SK-N-SH treated with all-trans-retinoic acid at 6 μM for 48 hours (cell line): ENCODE measurements around the gene SMS.

Experiments used
- ATAC-seq: fragments of 200-7000 bp; cut with Tn5 transposase; 3 replicates; pipeline ENCODE4 v1.9.1; 2020; ENCODE audit warnings: mild to moderate bottlenecking, moderate library complexity
- ARNTL ChIP-seq: fragments of 450-650 bp; formaldehyde crosslinking; IDR thresholded peaks from 2 replicates; pipeline ENCODE4 v1.5.0; 2020; ENCODE audit warnings: low read depth, mild to moderate bottlenecking, moderate library complexity, borderline replicate concordance
- BACH2 ChIP-seq: fragments of 250-450 bp; sonication (Bioruptor Pico); IDR thresholded peaks from 2 replicates; pipeline ENCODE4 v1.9.0; 2021; ENCODE audit warnings: mild to moderate bottlenecking, borderline replicate concordance
- CSRNP3 ChIP-seq: fragments of 250-450 bp; sonication (Bioruptor Pico); IDR thresholded peaks from 2 replicates; pipeline ENCODE4 v1.5.1; 2021; ENCODE audit warnings: mild to moderate bottlenecking, moderate library complexity
- GLIS3 ChIP-seq: fragments of 250-450 bp; sonication (Bioruptor Pico); IDR thresholded peaks from 2 replicates; pipeline ENCODE4 v1.5.0; 2020; ENCODE audit warnings: mild to moderate bottlenecking, moderate library complexity
- ISL1 ChIP-seq: fragments of 250-450 bp; sonication (Bioruptor Pico); IDR thresholded peaks from 2 replicates; pipeline ENCODE4 v2.1.2; 2022; ENCODE audit warnings: mild to moderate bottlenecking, moderate library complexity
- OSR1 ChIP-seq: fragments of 250-450 bp; sonication (Bioruptor Pico); IDR thresholded peaks from 2 replicates; pipeline ENCODE4 v1.8.0; 2022; ENCODE audit warnings: moderate library complexity, mild to moderate bottlenecking, inconsistent platforms
- PATZ1 ChIP-seq: fragments of 250-450 bp; sonication (Bioruptor Pico); IDR thresholded peaks from 2 replicates; pipeline ENCODE4 v1.8.0; 2020; ENCODE audit warnings: mild to moderate bottlenecking, moderate library complexity, borderline replicate concordance
- POU6F1 ChIP-seq: fragments of 250-450 bp; sonication (Bioruptor Pico); IDR thresholded peaks from 2 replicates; pipeline ENCODE4 v1.8.0; 2021; ENCODE audit warnings: low read depth, mild to moderate bottlenecking, moderate library complexity, borderline replicate concordance
- PPARA ChIP-seq: fragments of 250-450 bp; sonication (Bioruptor Pico); IDR thresholded peaks from 2 replicates; pipeline ENCODE4 v1.5.0; 2020; ENCODE audit warnings: mild to moderate bottlenecking, borderline replicate concordance
- RARB ChIP-seq: fragments of 250-450 bp; sonication (Bioruptor Pico); IDR thresholded peaks from 2 replicates; pipeline ENCODE4 v1.8.0; 2021; ENCODE audit warnings: mild to moderate bottlenecking, moderate library complexity
- SNAI2 ChIP-seq: fragments of 250-450 bp; sonication (Bioruptor Pico); IDR thresholded peaks from 2 replicates; pipeline ENCODE4 v1.5.0; 2020; ENCODE audit warnings: mild to moderate bottlenecking, moderate library complexity
- TOX ChIP-seq: fragments of 250-450 bp; sonication (Bioruptor Pico); IDR thresholded peaks from 2 replicates; pipeline ENCODE4 v1.8.0; 2021; ENCODE audit warnings: mild to moderate bottlenecking, moderate library complexity, borderline replicate concordance
- TSHZ2 ChIP-seq: fragments of 250-450 bp; sonication (Bioruptor Pico); IDR thresholded peaks from 2 replicates; pipeline ENCODE4 v1.5.0; 2020; ENCODE audit warnings: mild to moderate bottlenecking, moderate library complexity
- ZC3H10 ChIP-seq: fragments of 250-450 bp; sonication (Bioruptor Pico); IDR thresholded peaks from 2 replicates; pipeline ENCODE4 v1.5.1; 2021; ENCODE audit warnings: mild to moderate bottlenecking, moderate library complexity
- ZFP3 ChIP-seq: fragments of 250-450 bp; sonication (Bioruptor Pico); IDR thresholded peaks from 2 replicates; pipeline ENCODE4 v1.5.0; 2020; ENCODE audit warnings: mild to moderate bottlenecking, moderate library complexity
- ZFP30 ChIP-seq: fragments of 450-650 bp; formaldehyde crosslinking; IDR thresholded peaks from 2 replicates; pipeline ENCODE4 v1.5.0; 2022; ENCODE audit warnings: mild to moderate bottlenecking, moderate library complexity
- ZNF565 ChIP-seq: fragments of 450-650 bp; formaldehyde crosslinking; conservative IDR thresholded peaks from 2 replicates; pipeline ENCODE4 v1.5.0; 2020; ENCODE audit warnings: low read depth, mild to moderate bottlenecking, moderate library complexity
- ZNF70 ChIP-seq: fragments of 450-650 bp; formaldehyde crosslinking; IDR thresholded peaks from 2 replicates; pipeline ENCODE4 v1.5.0; 2020; ENCODE audit warnings: mild to moderate bottlenecking, moderate library complexity

Gene SMS

DNA sequence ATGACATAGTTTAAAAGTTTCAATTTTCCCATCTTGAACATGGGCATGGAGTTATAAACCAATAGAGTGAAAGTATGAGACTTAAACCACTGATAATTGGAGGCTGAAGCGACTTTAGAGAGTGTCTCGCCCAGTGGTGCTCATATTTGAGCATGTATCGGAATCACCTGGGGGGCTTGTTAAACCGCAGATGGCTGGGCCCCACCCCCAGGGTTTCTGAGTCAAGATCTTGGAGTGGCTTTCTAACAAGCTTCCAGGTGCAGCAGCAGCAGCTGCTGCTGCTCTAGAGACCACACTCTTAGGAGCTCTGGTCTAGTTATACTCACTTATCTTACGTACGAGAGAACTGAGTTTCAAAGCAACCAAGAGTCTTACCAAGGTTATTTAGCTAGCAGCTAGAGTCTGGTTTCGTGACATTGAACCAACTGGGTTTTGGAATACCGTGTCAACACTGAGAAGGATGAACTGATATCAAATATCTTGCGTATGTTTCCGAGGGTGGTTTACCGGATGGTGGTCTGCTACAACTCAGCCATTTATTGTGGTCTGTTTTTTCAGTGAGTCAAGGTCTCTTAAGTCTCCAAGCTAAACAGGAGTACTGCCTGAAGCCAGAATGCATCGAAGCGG lies 97.5 kb downstream of the SMS start:
- ATAC-seq = no peak
- TF ChIP-seq PATZ1 (CRISPR knock-in tag) (no peak), ARNTL (no peak), ISL1 (CRISPR knock-in tag) (no peak), ZNF565 (CRISPR knock-in tag) (no peak), ZNF70 (CRISPR knock-in tag) (no peak), GLIS3 (CRISPR knock-in tag) (no peak), PPARA (CRISPR knock-in tag) (no peak), ZFP30 (CRISPR knock-in tag) (no peak), OSR1 (CRISPR knock-in tag) (no peak), TOX (CRISPR knock-in tag) (no peak), CSRNP3 (CRISPR knock-in tag) (no peak), RARB (CRISPR knock-in tag) (no peak), ZC3H10 (CRISPR knock-in tag) (no peak)

GRCh38 chrX:22039541-22039940 lies 99.0 kb downstream of the SMS start:
- no peak for ATAC-seq
- no peak for TF ChIP-seq POU6F1 (CRISPR knock-in tag)
- no peak for TF ChIP-seq BACH2 (CRISPR knock-in tag)
- no peak for TF ChIP-seq PPARA (CRISPR knock-in tag)
- TF ChIP-seq ISL1 (CRISPR knock-in tag) = no peak
- TF ChIP-seq GLIS3 (CRISPR knock-in tag) = no peak
- TF ChIP-seq ZFP3 = no peak
- no peak for TF ChIP-seq ZFP30 (CRISPR knock-in tag)

DNA sequence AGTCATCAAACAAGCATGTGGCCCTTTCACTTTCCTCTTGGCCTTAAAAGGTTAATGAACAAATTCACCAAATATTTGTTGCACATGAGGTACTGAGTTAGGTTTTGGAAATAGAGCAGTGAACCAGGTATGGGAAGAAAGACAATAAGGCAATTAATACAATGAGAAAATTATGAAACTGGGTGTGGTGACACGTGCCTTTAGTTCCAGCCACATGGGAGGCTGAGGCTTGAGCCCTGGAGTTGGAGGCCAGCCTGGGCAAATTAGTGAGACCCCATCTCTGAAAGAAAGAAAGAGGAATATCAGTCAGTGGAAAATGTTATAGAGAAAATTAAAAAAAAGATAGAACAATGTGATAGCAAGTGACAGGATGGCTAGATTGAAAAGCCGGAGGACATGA lies 99.7 kb downstream of the SMS start:
- no peak for ATAC-seq

More for the DNA sequence above, 99.7 kb downstream of the SMS start:
- TF ChIP-seq CSRNP3 (CRISPR knock-in tag) (no peak), SNAI2 (CRISPR knock-in tag) (no peak), ARNTL (no peak), TSHZ2 (CRISPR knock-in tag) (no peak), ZC3H10 (CRISPR knock-in tag) (no peak), POU6F1 (CRISPR knock-in tag) (no peak), RARB (CRISPR knock-in tag) (no peak)
